Gastroesophageal sphincter (tissue), 4 donors: ENCODE measurements around the gene SUN2. TPM values are rescaled to one million over a fixed set of nuclear protein-coding genes. Genes with fewer than 3 reads are reported as not detected.

Source experiments
- ATAC-seq: fragments of 150-250 bp; one replicate; pipeline ENCODE4 v1.9.1; 2016; ENCODE audit warnings: mild to moderate bottlenecking, moderate library complexity
- H3K27ac ChIP-seq, 4 donors: fragments of 200-600 bp; sonication (generic) in 3 of 4; 1 replicate in 3 of 4; 2 replicates in 1 of 4; pipeline ENCODE4 v1.5.1; 2016 to 2019
- H3K27me3 ChIP-seq: fragments of 200-600 bp; sonication (generic); one replicate; pipeline ENCODE4 v1.5.1; 2019
- H3K36me3 ChIP-seq, 2 donors: fragments of 200-600 bp; sonication (generic); one replicate each; pipeline ENCODE4 v1.5.1; 2019; ENCODE audit warnings: control low read depth in 1 of 2
- H3K4me1 ChIP-seq, 3 donors: fragments of 200-600 bp; sonication (generic); 1 replicate in 2 of 3; 2 replicates in 1 of 3; pipeline ENCODE4 v1.5.1; 2016 to 2019; ENCODE audit warnings: control low read depth in 2 of 3
- H3K4me3 ChIP-seq, 2 donors: fragments of 200-600 bp; sonication (generic); one replicate each; pipeline ENCODE4 v1.5.1; 2019; ENCODE audit warnings: mild to moderate bottlenecking in 1 of 2, moderate library complexity in 1 of 2
- H3K9me3 ChIP-seq, 3 donors: fragments of 200-600 bp; sonication (generic); one replicate each; pipeline ENCODE4 v1.5.1; 2017 to 2019; ENCODE audit warnings: control low read depth in 2 of 3
- EP300 ChIP-seq: sonication (generic); formaldehyde crosslinking; IDR thresholded peaks from one replicate; pipeline ENCODE4 v1.6.1; 2017; ENCODE audit warnings: antibody characterized with exemption, mild to moderate bottlenecking
- POLR2A ChIP-seq, 2 donors: fragments of 450-650 bp; IDR thresholded peaks; one replicate each; pipeline ENCODE4 v1.6.1; 2017; ENCODE audit warnings: antibody characterized with exemption in 2 of 2, mild to moderate bottlenecking in 2 of 2, moderate library complexity in 1 of 2
- POLR2AphosphoS5 ChIP-seq: sonication (generic); formaldehyde crosslinking; IDR thresholded peaks from one replicate; pipeline ENCODE4 v1.6.1; 2017; ENCODE audit warnings: antibody characterized with exemption
- WGBS, 2 donors: methylation state at CpG; one replicate each; pipeline ENCODE4 v1.1.5; 2018; ENCODE audit warnings: low coverage in 1 of 2; 5-methylcytosine and 5-hydroxymethylcytosine counted together
- total RNA-seq, 4 donors: library from RNA; depleted of rRNA; stranded (reverse); fragments of >200 nt; gene quantifications; one replicate each; pipeline ENCODE4 v1.1.0, GENCODE V29; 2016
- TF ChIP-seq, protein P1 (sequence below), 4 experiments: fragments of 200-600 bp in 2 of 4; fragments of 450-650 bp in 2 of 4; sonication (generic) in 1 of 4; IDR thresholded peaks; one replicate each; pipeline ENCODE4 v1.5.1; 2017 to 2019; ENCODE audit warnings: antibody characterized with exemption in 4 of 4, mild to moderate bottlenecking in 2 of 4, moderate library complexity in 2 of 4

SUN2 gene
- total RNA-seq, 4 donors from 2014 or later, result 339 to 594 (median 409) TPM

DNA sequence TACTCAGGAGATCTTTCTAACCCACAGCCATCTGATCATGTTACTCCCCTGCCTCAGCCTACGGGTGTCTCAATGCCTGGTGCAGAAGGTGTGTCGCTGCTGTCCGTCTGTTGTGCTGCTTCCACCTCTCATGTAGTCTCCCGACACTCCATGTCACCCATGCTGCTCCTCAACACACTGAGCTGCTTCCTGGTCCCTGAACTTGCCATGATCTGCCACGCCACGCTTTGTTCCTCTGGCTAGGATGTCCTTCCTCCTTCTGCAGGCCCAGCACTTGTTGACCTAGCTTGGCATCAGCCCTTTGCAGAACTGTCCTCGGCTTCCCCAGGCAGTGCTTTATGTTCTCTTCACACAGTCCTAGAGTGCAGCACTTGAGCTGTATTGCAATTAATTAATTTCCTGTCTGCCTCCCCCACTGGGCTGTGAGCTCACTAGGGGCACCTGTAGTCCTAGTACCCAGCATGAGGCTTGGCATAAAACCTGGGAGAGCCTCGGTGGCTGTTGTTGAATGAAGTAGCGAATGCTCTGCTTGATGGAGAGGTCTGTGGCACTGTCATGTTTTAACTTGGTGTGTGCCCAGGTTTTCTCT, 40.5 kb downstream of the SUN2 start:
- Histone ChIP-seq H3K27me3 (no peaks in the 10 kb centered on the region), H3K27ac (no peak overlapping the region), H3K4me1 (peaks cover 0 to 56% (median 7%) of the 10 kb centered on the region in 3 donors), H3K4me3 (no peak overlapping the region), H3K36me3 (peaks cover 0 to 58% of the 10 kb centered on the region in 2 donors), H3K9me3 (no peaks in the 10 kb centered on the region)
- no peak for ATAC-seq
- TF ChIP-seq POLR2AphosphoS5 (no peak), POLR2A (IDR thresholded peaks at IDR 0.05) (no peak), EP300 (no peak)
- TF ChIP-seq, protein P1, sequence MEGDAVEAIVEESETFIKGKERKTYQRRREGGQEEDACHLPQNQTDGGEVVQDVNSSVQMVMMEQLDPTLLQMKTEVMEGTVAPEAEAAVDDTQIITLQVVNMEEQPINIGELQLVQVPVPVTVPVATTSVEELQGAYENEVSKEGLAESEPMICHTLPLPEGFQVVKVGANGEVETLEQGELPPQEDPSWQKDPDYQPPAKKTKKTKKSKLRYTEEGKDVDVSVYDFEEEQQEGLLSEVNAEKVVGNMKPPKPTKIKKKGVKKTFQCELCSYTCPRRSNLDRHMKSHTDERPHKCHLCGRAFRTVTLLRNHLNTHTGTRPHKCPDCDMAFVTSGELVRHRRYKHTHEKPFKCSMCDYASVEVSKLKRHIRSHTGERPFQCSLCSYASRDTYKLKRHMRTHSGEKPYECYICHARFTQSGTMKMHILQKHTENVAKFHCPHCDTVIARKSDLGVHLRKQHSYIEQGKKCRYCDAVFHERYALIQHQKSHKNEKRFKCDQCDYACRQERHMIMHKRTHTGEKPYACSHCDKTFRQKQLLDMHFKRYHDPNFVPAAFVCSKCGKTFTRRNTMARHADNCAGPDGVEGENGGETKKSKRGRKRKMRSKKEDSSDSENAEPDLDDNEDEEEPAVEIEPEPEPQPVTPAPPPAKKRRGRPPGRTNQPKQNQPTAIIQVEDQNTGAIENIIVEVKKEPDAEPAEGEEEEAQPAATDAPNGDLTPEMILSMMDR (IDR thresholded peaks at IDR 0.05), result no peak
- 89 to 100% methylated on average over 2 to 6 of the region's 9 CpGs for WGBS, 2 donors

DNA sequence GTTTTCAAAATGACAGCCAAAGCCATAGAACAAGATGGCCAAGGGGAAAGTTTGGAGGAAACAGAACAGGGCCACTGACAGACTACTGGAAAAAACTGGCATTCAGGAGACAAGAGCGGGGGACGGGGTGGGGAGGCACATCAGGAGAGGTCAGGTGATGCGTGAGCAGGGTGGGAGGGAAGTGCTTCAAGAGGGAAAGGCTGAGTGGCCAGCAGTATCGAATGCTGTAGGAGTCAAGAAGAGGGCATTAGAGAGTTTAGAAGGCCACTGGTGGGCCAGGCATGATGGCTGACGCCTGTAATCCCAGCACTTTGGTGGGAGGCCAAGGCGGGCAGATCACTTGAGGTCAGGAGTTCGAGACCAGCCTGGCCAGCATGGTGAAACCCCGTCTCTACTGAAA, 41.9 kb downstream of the SUN2 start:
- TF ChIP-seq POLR2AphosphoS5 (no peak), EP300 (no peak), POLR2A (IDR thresholded peaks at IDR 0.05) (no peak)
- TF ChIP-seq, protein P1 (IDR thresholded peaks at IDR 0.05), result no peak
- Histone ChIP-seq H3K4me3 (no peak overlapping the region), H3K4me1 (peaks cover 0 to 61% (median 4%) of the 10 kb centered on the region in 3 donors), H3K27me3 (no peaks in the 10 kb centered on the region), H3K9me3 (no peaks in the 10 kb centered on the region), H3K36me3 (peaks cover 0 to 62% of the 10 kb centered on the region in 2 donors), H3K27ac (no peak overlapping the region)
- no peak for ATAC-seq
- 80 to 90% methylated on average over 1 to 8 of the region's 8 CpGs for WGBS, 2 donors

DNA sequence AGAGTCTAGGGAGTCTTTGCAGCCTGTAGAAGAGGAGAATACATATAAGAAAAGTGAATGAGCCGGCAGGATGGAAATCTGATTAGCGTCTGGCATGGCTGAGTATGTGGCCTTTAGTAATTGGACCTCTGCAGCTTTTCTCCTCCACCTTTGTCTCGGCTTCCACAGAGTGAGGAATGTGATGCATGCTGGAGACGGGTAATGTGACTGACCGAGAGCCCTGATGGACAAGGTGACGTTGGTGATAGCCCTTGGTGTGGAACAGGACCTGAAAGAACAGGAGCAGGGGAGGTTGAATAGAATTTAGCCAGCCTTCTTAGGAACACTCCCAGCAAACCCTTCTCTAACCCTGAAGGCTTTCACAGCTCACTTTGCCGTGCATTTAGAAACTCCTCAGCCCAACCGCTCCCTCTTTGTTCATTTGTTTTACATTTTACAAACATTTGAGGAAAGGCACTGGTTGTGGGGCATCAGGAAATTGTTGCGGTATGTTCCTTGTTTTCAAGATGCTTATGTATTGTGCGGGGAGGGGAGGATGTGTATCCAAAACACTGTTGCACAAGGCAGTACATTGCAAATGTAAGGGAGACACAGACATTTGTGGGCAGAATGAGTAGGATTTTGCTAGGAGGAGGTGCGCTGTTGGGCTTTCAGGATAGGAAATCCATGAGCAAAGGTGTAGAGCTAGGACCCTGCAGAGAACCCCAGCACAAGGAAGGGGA, 43.2 kb downstream of the SUN2 start:
- no peak for TF ChIP-seq POLR2AphosphoS5
- no peak for TF ChIP-seq POLR2A (IDR thresholded peaks at IDR 0.05)
- TF ChIP-seq EP300, result no peak
- TF ChIP-seq, protein P1 (IDR thresholded peaks at IDR 0.05), result no peak
- Histone ChIP-seq H3K27me3 (no peaks in the 10 kb centered on the region), H3K36me3 (peaks cover 0 to 57% of the 10 kb centered on the region in 2 donors), H3K4me1 (peaks cover 0 to 63% (median 8%) of the 10 kb centered on the region in 3 donors), H3K9me3 (no peaks in the 10 kb centered on the region), H3K27ac (no peak overlapping the region), H3K4me3 (no peak overlapping the region)
- 64 to 89% methylated on average over 3 to 11 of the region's 11 CpGs for WGBS, 2 donors
- no peak for ATAC-seq

DNA sequence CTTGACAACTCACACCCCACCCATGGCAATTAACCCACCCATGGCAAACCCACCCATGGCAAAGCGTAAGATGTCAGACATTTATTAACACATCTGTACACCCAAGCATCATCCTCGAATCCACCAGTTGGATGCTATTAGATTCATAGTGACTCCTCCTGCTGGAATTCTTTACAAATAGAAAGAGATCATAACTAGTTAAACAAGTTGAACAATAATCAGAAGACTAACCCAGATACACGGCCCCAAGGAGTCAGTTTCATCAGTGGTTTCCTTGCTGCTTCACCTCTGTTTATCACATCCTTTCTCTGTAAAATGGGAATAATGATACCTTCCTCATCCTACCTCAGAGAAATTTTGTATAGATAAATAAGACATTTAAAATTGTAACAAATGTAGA, 44.9 kb downstream of the SUN2 start:
- no peaks in the 10 kb centered on the region for H3K27me3 ChIP-seq
- H3K4me3 ChIP-seq, result no peak overlapping the region
- peaks cover 0 to 39% of the 10 kb centered on the region in 2 donors for H3K36me3 ChIP-seq
- no peak overlapping the region for H3K27ac ChIP-seq
- 60 to 84% methylated on average over 2 to 3 of the region's 3 CpGs for WGBS, 2 donors
- no peak for ATAC-seq
- H3K4me1 ChIP-seq, result peaks cover 6 to 74% (median 14%) of the 10 kb centered on the region in 3 donors
- no peak for TF ChIP-seq POLR2AphosphoS5
- no peak for TF ChIP-seq EP300
- no peak for TF ChIP-seq POLR2A (IDR thresholded peaks at IDR 0.05)
- TF ChIP-seq, protein P1 (IDR thresholded peaks at IDR 0.05), result no peak
- H3K9me3 ChIP-seq, result no peaks in the 10 kb centered on the region

DNA sequence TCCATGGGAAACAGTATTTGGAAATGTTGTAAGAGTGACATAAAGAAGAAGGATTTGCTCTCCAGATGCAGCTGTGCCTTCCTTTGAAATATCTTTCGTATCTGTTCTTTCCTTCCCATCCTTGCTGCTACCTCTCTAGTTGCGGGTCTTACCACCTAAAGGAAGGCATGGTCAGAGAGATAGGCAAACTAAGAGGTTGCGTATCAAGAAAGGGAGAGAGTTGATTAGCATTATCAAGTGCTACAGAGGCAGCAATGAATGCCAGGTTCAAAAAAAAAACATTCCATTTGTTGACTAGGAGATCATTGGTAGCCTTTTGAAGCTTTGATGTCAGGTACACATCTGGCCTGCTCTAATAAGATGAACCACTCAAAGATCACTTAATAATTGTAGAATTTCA, 45.4 kb downstream of the SUN2 start:
- peaks cover 6 to 72% (median 14%) of the 10 kb centered on the region in 3 donors for H3K4me1 ChIP-seq
- TF ChIP-seq POLR2AphosphoS5, result no peak
- TF ChIP-seq EP300, result no peak
- no peak for TF ChIP-seq POLR2A (IDR thresholded peaks at IDR 0.05)
- TF ChIP-seq, protein P1 (IDR thresholded peaks at IDR 0.05), result no peak

More for the DNA sequence above, 45.4 kb downstream of the SUN2 start:
- Histone ChIP-seq H3K36me3 (peaks cover 0 to 34% of the 10 kb centered on the region in 2 donors), H3K9me3 (no peaks in the 10 kb centered on the region), H3K27ac (no peak overlapping the region), H3K4me3 (no peak overlapping the region), H3K27me3 (no peaks in the 10 kb centered on the region)
- 100% methylated on average over 1 to 3 of the region's 3 CpGs for WGBS, 2 donors
- no peak for ATAC-seq
